Ammon's horn (tissue), 1 donor: ENCODE data around the gene HTR1D.

Experiments
- DNase-seq: peaks from one replicate; pipeline ENCODE4 v3.0.0-alpha.2; 2016; ENCODE audit warnings: low spot score

The HTR1D gene

DNA sequence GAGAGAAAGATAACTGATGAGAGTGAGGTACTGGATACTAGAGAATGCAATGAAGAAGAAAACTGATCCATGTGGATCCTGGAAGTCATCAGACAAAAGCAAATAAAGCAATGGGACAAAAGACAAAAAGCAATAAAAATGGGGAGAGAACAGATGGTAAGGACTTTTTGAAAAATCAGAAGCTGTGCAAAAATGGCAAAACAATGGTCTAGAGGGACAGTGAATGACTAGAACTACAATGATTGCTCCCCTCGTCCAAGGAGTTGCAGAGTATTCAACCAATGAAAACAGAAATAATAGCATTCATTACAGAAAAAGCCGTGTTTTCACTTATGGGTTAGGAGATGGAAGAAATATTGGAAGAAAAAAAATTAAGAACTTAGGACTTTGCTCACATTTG lies 67.2 kb downstream of the HTR1D start:
- no peak for DNase-seq

DNA sequence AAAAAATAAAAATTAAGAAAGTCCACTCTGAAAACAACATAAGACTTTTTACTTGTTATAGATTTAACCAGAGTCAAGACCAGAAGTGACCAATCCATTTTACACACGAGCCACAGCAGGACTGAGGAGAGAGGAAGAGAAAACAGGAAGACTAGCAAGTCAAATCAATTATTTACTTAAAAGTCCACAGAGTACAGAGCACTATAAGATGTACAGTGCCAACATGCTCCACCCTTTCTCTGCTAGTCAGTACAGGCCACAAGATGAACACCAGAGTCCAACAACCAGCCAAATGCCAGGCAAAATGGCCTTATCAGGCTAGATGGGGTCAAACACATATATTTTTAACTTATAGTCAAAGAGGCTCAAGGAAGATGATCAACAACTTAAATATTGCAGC lies 68.2 kb downstream of the HTR1D start:
- no peak for DNase-seq

DNA sequence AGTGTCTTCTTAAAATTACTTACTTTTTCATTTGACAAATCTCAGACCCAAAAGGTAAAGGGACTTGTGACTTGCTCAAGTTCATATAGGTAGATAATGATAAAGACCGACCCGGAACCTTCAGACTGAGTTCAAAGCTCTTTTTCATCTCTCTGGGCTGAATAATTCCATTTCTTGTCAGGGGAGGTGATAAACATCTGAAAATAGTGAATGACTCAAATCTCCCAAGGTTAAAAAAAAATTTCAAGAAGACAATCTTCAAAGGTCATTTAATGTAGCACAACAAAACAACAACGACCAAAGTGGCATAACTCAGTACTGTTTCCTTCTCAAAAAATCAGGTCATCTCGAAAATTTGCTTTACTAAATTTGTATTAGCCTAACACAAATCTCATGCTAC lies 69.2 kb downstream of the HTR1D start:
- no peak for DNase-seq
